Activated naive CD8-positive, alpha-beta T cell treated with anti-CD3 and anti-CD28 coated beads for 36 hours (primary cell): ENCODE results near the gene HYKK. TPM values are rescaled to one million over a fixed set of nuclear protein-coding genes. Genes with fewer than 3 reads are reported as not detected.
"Not testable (repeated sequence)": the region's sequence is repeated elsewhere in the genome, so short reads cannot be mapped to it uniquely, and the experiment has no call there.

ENCODE experiments used
- DNase-seq: peaks from one replicate; pipeline ENCODE4 v3.0.0; 2021
- H3K27ac Mint-ChIP-seq: one replicate; pipeline ENCODE4 v1.8.0; 2022; ENCODE audit warnings: mild to moderate bottlenecking, moderate library complexity, mixed read lengths
- H3K27me3 Mint-ChIP-seq: one replicate; pipeline ENCODE4 v1.8.0; 2022; ENCODE audit warnings: mild to moderate bottlenecking, mixed read lengths
- H3K36me3 Mint-ChIP-seq: one replicate; pipeline ENCODE4 v1.8.0; 2021; ENCODE audit warnings: mild to moderate bottlenecking, mixed read lengths
- H3K4me1 Mint-ChIP-seq: one replicate; pipeline ENCODE4 v1.8.0; 2021; ENCODE audit warnings: mixed read lengths
- H3K4me3 Mint-ChIP-seq: one replicate; pipeline ENCODE4 v1.8.0; 2022; ENCODE audit warnings: mild to moderate bottlenecking, moderate library complexity, mixed read lengths
- H3K9me3 Mint-ChIP-seq: one replicate; pipeline ENCODE4 v1.8.0; 2022; ENCODE audit warnings: mixed read lengths
- total RNA-seq, 2 experiments: library from RNA; stranded (reverse); gene quantifications; one replicate each; pipeline ENCODE4 v1.2.3, GENCODE V29; 2021

HYKK gene
- total RNA-seq, 2 experiments from 2014 or later, result 1.5 to 2.1 TPM

- Mint-ChIP-seq H3K9me3 (no peaks in the 10 kb centered on the region), H3K27ac (no peak overlapping the region), H3K4me3 (no peak overlapping the region), H3K27me3 (no peaks in the 10 kb centered on the region), H3K36me3 (no peaks in the 10 kb centered on the region), H3K4me1 (no peaks in the 10 kb centered on the region)
- DNase-seq, result no peak
Measured at GRCh38 chr15:78527325-78527724, 19.9 kb downstream of the HYKK start.

- Mint-ChIP-seq H3K4me3 (no peak overlapping the region), H3K27me3 (no peaks in the 10 kb centered on the region), H3K9me3 (no peaks in the 10 kb centered on the region), H3K4me1 (peaks cover 3% of the 10 kb centered on the region), H3K36me3 (no peaks in the 10 kb centered on the region), H3K27ac (no peak overlapping the region)
- DNase-seq, result no peak
Measured at GRCh38 chr15:78533331-78533730, 26.0 kb downstream of the HYKK start.

- peaks cover 12% of the 10 kb centered on the region for H3K36me3 Mint-ChIP-seq
- DNase-seq, result no peak
- H3K27me3 Mint-ChIP-seq, result no peaks in the 10 kb centered on the region
- peaks cover 9% of the 10 kb centered on the region for H3K4me1 Mint-ChIP-seq
- H3K27ac Mint-ChIP-seq, result no peak overlapping the region
- H3K4me3 Mint-ChIP-seq, result no peak overlapping the region
- H3K9me3 Mint-ChIP-seq, result no peaks in the 10 kb centered on the region
Measured at GRCh38 chr15:78536134-78536533, 28.8 kb downstream of the HYKK start.

GRCh38 chr15:78537266-78537905 is 30.0 kb downstream of the HYKK start:
- DNase-seq, result no peak
- H3K9me3 Mint-ChIP-seq, result no peaks in the 10 kb centered on the region

GRCh38 chr15:78538358-78538757 is 31.0 kb downstream of the HYKK start:
- Mint-ChIP-seq H3K36me3 (peaks cover 27% of the 10 kb centered on the region), H3K27me3 (no peaks in the 10 kb centered on the region), H3K4me1 (peaks cover 19% of the 10 kb centered on the region), H3K27ac (no peak overlapping the region), H3K4me3 (no peak overlapping the region), H3K9me3 (no peaks in the 10 kb centered on the region)
- DNase-seq, result no peak

More at GRCh38 chr15:78537266-78537905, 30.0 kb downstream of the HYKK start:
- no peak overlapping the region for H3K4me3 Mint-ChIP-seq
- peaks cover 23% of the 10 kb centered on the region for H3K36me3 Mint-ChIP-seq
- H3K27ac Mint-ChIP-seq, result no peak overlapping the region
- peaks cover 11% of the 10 kb centered on the region for H3K4me1 Mint-ChIP-seq
- no peaks in the 10 kb centered on the region for H3K27me3 Mint-ChIP-seq

GRCh38 chr15:78539464-78540140 is 32.2 kb downstream of the HYKK start:
- Mint-ChIP-seq H3K4me3 (peak overlapping the region; percentile 88), H3K27ac (peak overlapping the region; percentile 91), H3K4me1 (peaks cover 22% of the 10 kb centered on the region), H3K36me3 (peaks cover 30% of the 10 kb centered on the region)
- H3K9me3 Mint-ChIP-seq, H3K27me3 Mint-ChIP-seq, DNase-seq: not testable (repeated sequence)

GRCh38 chr15:78540141-78540870 is 32.9 kb downstream of the HYKK start, which contains the start of gene PSMA4:
TSS of gene PSMA4 (plus strand) at chr15:78540444. CDS start at chr15:78541928, 1,484 bp downstream.
- peak within 1 kb of the TSS; percentile 88 for H3K4me3 Mint-ChIP-seq
- peak within 1 kb of the TSS; percentile 91 for H3K27ac Mint-ChIP-seq
- DNase-seq, result peak; percentile 92
- H3K9me3 Mint-ChIP-seq, result no peaks in the 10 kb centered on the region
- peaks cover 32% of the 10 kb centered on the region for H3K36me3 Mint-ChIP-seq
- H3K27me3 Mint-ChIP-seq, result no peaks in the 10 kb centered on the region
- peaks cover 23% of the 10 kb centered on the region for H3K4me1 Mint-ChIP-seq

GRCh38 chr15:78540871-78541743 is 33.7 kb downstream of the HYKK start:
- Mint-ChIP-seq H3K9me3 (no peaks in the 10 kb centered on the region), H3K27ac (peak overlapping the region; percentile 91), H3K4me1 (peaks cover 28% of the 10 kb centered on the region), H3K27me3 (no peaks in the 10 kb centered on the region), H3K36me3 (peaks cover 35% of the 10 kb centered on the region), H3K4me3 (peak overlapping the region; percentile 88)
- peak; percentile 16 for DNase-seq

GRCh38 chr15:78541744-78542034 is 34.3 kb downstream of the HYKK start:
- Mint-ChIP-seq H3K4me3 (peak overlapping the region; percentile 88), H3K9me3 (no peaks in the 10 kb centered on the region), H3K36me3 (peaks cover 35% of the 10 kb centered on the region), H3K27me3 (no peaks in the 10 kb centered on the region), H3K27ac (peak overlapping the region; percentile 91), H3K4me1 (peaks cover 26% of the 10 kb centered on the region)
- DNase-seq, result no peak

GRCh38 chr15:78542647-78543046 is 35.3 kb downstream of the HYKK start:
- Mint-ChIP-seq H3K27ac (peak overlapping the region; percentile 80), H3K4me3 (peak overlapping the region; percentile 88), H3K4me1 (peaks cover 26% of the 10 kb centered on the region), H3K9me3 (no peaks in the 10 kb centered on the region), H3K27me3 (no peaks in the 10 kb centered on the region), H3K36me3 (peaks cover 43% of the 10 kb centered on the region)
- no peak for DNase-seq

GRCh38 chr15:78550194-78550593 is 42.8 kb downstream of the HYKK start:
- Mint-ChIP-seq H3K9me3 (no peaks in the 10 kb centered on the region), H3K27me3 (no peaks in the 10 kb centered on the region), H3K4me3 (no peak overlapping the region), H3K4me1 (peaks cover 6% of the 10 kb centered on the region), H3K36me3 (peaks cover 27% of the 10 kb centered on the region), H3K27ac (no peak overlapping the region)
- DNase-seq, result no peak

GRCh38 chr15:78550815-78551214 is 43.4 kb downstream of the HYKK start:
- no peak overlapping the region for H3K27ac Mint-ChIP-seq
- DNase-seq, result no peak
- peaks cover 23% of the 10 kb centered on the region for H3K36me3 Mint-ChIP-seq
- peaks cover 3% of the 10 kb centered on the region for H3K4me1 Mint-ChIP-seq
- H3K27me3 Mint-ChIP-seq, result no peaks in the 10 kb centered on the region
- H3K9me3 Mint-ChIP-seq, result no peaks in the 10 kb centered on the region
- H3K4me3 Mint-ChIP-seq, result no peak overlapping the region

GRCh38 chr15:78551902-78552301 is 44.5 kb downstream of the HYKK start:
- Mint-ChIP-seq H3K9me3 (no peaks in the 10 kb centered on the region), H3K27ac (no peak overlapping the region), H3K27me3 (no peaks in the 10 kb centered on the region), H3K4me3 (no peak overlapping the region), H3K36me3 (peaks cover 23% of the 10 kb centered on the region), H3K4me1 (no peaks in the 10 kb centered on the region)
- no peak for DNase-seq

GRCh38 chr15:78552597-78552996 is 45.2 kb downstream of the HYKK start:
- Mint-ChIP-seq H3K9me3 (no peaks in the 10 kb centered on the region), H3K4me1 (no peaks in the 10 kb centered on the region)
- DNase-seq, result no peak

GRCh38 chr15:78560201-78560600 is 52.8 kb downstream of the HYKK start:
- H3K4me1 Mint-ChIP-seq, H3K27ac Mint-ChIP-seq, H3K36me3 Mint-ChIP-seq, DNase-seq, H3K9me3 Mint-ChIP-seq, H3K4me3 Mint-ChIP-seq: not testable (repeated sequence)
- peaks cover 31% of the 10 kb centered on the region for H3K27me3 Mint-ChIP-seq

More at GRCh38 chr15:78552597-78552996, 45.2 kb downstream of the HYKK start:
- H3K27ac Mint-ChIP-seq, result no peak overlapping the region
- no peaks in the 10 kb centered on the region for H3K27me3 Mint-ChIP-seq
- H3K4me3 Mint-ChIP-seq, result no peak overlapping the region
- peaks cover 20% of the 10 kb centered on the region for H3K36me3 Mint-ChIP-seq
